Epidermal melanocyte (primary cell): ENCODE data around the gene MS4A8.
"Not testable (repeated sequence)": the region's sequence is repeated elsewhere in the genome, so short reads cannot be mapped to it uniquely, and the experiment has no call there.

Experiments
- DNase-seq: peaks from one replicate; pipeline ENCODE4 v3.0.0; 2011; ENCODE audit warnings: low spot score; ENCODE audit not compliant: insufficient read length

MS4A8 gene

GRCh38 chr11:60699284-60699691, at the start of gene MS4A8:
Gene MS4A8 (plus strand): TSS chr11:60699612. CDS start chr11:60700861, 1,249 bp downstream.
- DNase-seq = no peak

- DNase-seq = no peak
Measured at GRCh38 chr11:60657888-60658287, 41.5 kb upstream of the MS4A8 start.

- no peak for DNase-seq
Measured at GRCh38 chr11:60658409-60658808, 41.0 kb upstream of the MS4A8 start.

- DNase-seq = no peak
Measured at GRCh38 chr11:60672255-60672654, 27.2 kb upstream of the MS4A8 start.

GRCh38 chr11:60678231-60678630, 21.2 kb upstream of the MS4A8 start:
- not testable (repeated sequence) for DNase-seq

- DNase-seq = no peak
Measured at GRCh38 chr11:60679879-60680278, 19.5 kb upstream of the MS4A8 start.

GRCh38 chr11:60680455-60681119, 18.8 kb upstream of the MS4A8 start:
- no peak for DNase-seq

GRCh38 chr11:60684541-60684848, 14.9 kb upstream of the MS4A8 start:
- not testable (repeated sequence) for DNase-seq

- DNase-seq = no peak
Measured at GRCh38 chr11:60691661-60692060, 7.8 kb upstream of the MS4A8 start.

- no peak for DNase-seq
Measured at GRCh38 chr11:60699936-60700335, 524 bp downstream of the MS4A8 start.

GRCh38 chr11:60700689-60701468, 1.5 kb downstream of the MS4A8 start:
- DNase-seq = no peak

- DNase-seq = no peak
Measured at GRCh38 chr11:60701469-60701818, 2.0 kb downstream of the MS4A8 start.

GRCh38 chr11:60703374-60703773, 4.0 kb downstream of the MS4A8 start:
- no peak for DNase-seq

GRCh38 chr11:60705895-60706294, 6.5 kb downstream of the MS4A8 start:
- no peak for DNase-seq

GRCh38 chr11:60706931-60707330, 7.5 kb downstream of the MS4A8 start:
- no peak for DNase-seq

GRCh38 chr11:60710482-60710881, 11.1 kb downstream of the MS4A8 start:
- DNase-seq = no peak

- no peak for DNase-seq
Measured at GRCh38 chr11:60711276-60711675, 11.9 kb downstream of the MS4A8 start.

- not testable (repeated sequence) for DNase-seq
Measured at GRCh38 chr11:60713423-60713822, 14.0 kb downstream of the MS4A8 start.

GRCh38 chr11:60717956-60718355, 18.5 kb downstream of the MS4A8 start:
- DNase-seq = no peak

- no peak for DNase-seq
Measured at GRCh38 chr11:60718524-60719316, 19.3 kb downstream of the MS4A8 start.

- no peak for DNase-seq
Measured at GRCh38 chr11:60719391-60719790, 20.0 kb downstream of the MS4A8 start.

GRCh38 chr11:60720460-60720859, 21.0 kb downstream of the MS4A8 start:
- DNase-seq = no peak
